ENCODE measurements around the gene CYCS.
A peak's percentile ranks its signal among the peaks of the same experiment; 100 is the strongest.

The CYCS gene

GRCh38 chr7:25125137-25125946 lies at the start of gene CYCS:
Gene CYCS (minus strand): TSS chr7:25125260. CDS start chr7:25124119, 1,141 bp downstream.
- DNase-seq: peak; percentile 100

GRCh38 chr7:25173184-25173583 lies 48.1 kb upstream of the CYCS start:
- no peak for DNase-seq

- no peak for DNase-seq
Observed at GRCh38 chr7:25171516-25171915, 46.5 kb upstream of the CYCS start.

GRCh38 chr7:25171071-25171470 lies 46.0 kb upstream of the CYCS start:
- DNase-seq: no peak

GRCh38 chr7:25169683-25170082 lies 44.6 kb upstream of the CYCS start:
- no peak for DNase-seq

- no peak for DNase-seq
Observed at GRCh38 chr7:25168145-25168544, 43.1 kb upstream of the CYCS start.

GRCh38 chr7:25167262-25167843 lies 42.3 kb upstream of the CYCS start:
- no peak for DNase-seq

- peak; percentile 52 to 55 for DNase-seq
Observed at GRCh38 chr7:25159983-25160596, 35.0 kb upstream of the CYCS start.

GRCh38 chr7:25158966-25159365 lies 33.9 kb upstream of the CYCS start:
- no peak for DNase-seq

- no peak for DNase-seq
Observed at GRCh38 chr7:25151773-25152172, 26.7 kb upstream of the CYCS start.

GRCh38 chr7:25149836-25150235 lies 24.8 kb upstream of the CYCS start:
- DNase-seq: no peak

- no peak for DNase-seq
Observed at GRCh38 chr7:25148772-25149575, 23.9 kb upstream of the CYCS start.

- no peak for DNase-seq
Observed at GRCh38 chr7:25143763-25144162, 18.7 kb upstream of the CYCS start.

- DNase-seq: no peak
Observed at GRCh38 chr7:25139536-25139935, 14.5 kb upstream of the CYCS start.

GRCh38 chr7:25134358-25135010 lies 9.4 kb upstream of the CYCS start:
- DNase-seq: no peak

- no peak for DNase-seq
Observed at GRCh38 chr7:25132430-25132829, 7.4 kb upstream of the CYCS start.

GRCh38 chr7:25126751-25127150 lies 1.7 kb upstream of the CYCS start:
- no peak for DNase-seq

GRCh38 chr7:25124465-25125136 lies 459 bp downstream of the CYCS start:
- no peak for DNase-seq

GRCh38 chr7:25122373-25122772 lies 2.7 kb downstream of the CYCS start:
- no peak for DNase-seq

GRCh38 chr7:25121599-25121998 lies 3.5 kb downstream of the CYCS start:
- DNase-seq: no peak

GRCh38 chr7:25119102-25119501 lies 6.0 kb downstream of the CYCS start:
- DNase-seq: no peak

Data from SHP77 (cell line).